HG03354 (cell line): ENCODE results near the gene RAMP1.
"Not testable (repeated sequence)": the region's sequence is repeated elsewhere in the genome, so short reads cannot be mapped to it uniquely, and the experiment has no call there.

ENCODE experiments used
- ATAC-seq: cut with Tn5 transposase; IDR thresholded peaks from one replicate; pipeline ENCODE4 v1.9.1; 2021; ENCODE audit warnings: mild to moderate bottlenecking; ENCODE audit not compliant: unreplicated experiment, poor library complexity, severe bottlenecking

Gene RAMP1

DNA sequence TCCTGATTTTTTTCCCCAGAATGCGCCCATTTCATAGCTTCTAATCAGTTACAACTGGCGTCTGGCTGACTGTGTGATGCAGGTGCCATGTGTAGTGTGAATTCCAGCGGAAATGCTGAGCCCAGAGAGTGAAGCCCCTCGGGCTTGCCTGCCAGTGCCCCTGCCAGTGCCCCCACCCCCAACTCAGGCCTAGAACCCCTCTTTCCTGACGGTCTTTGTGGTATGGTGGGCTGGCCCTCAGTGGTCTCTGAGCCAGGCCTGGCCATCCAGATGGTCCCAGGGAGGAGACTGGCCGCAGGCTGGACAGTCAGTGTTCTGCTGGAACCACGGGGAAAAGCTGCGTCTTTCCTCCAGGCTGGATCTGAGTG lies 3.1 kb downstream of the RAMP1 start:
- ATAC-seq: no peak

DNA sequence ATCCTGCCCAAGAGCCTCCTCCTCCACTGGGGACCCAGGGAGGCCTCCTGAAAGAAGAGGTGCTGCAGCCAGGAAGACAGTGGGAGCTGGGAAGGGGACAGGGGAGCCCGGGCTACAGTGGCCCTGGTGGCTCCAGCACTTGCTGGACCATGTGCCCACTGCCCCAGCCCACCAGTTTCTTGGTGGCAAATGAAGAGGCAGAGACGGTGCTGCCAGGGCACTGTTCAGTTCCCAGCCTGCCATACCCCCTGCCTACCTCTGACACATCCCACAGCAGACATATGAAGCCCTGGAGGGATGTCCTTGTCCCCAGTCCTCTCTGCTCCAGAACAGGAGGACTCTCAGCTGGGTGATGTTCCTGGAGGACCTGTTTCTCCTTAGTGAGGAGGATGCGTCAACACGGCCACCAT lies 3.7 kb downstream of the RAMP1 start:
- ATAC-seq: no peak

DNA sequence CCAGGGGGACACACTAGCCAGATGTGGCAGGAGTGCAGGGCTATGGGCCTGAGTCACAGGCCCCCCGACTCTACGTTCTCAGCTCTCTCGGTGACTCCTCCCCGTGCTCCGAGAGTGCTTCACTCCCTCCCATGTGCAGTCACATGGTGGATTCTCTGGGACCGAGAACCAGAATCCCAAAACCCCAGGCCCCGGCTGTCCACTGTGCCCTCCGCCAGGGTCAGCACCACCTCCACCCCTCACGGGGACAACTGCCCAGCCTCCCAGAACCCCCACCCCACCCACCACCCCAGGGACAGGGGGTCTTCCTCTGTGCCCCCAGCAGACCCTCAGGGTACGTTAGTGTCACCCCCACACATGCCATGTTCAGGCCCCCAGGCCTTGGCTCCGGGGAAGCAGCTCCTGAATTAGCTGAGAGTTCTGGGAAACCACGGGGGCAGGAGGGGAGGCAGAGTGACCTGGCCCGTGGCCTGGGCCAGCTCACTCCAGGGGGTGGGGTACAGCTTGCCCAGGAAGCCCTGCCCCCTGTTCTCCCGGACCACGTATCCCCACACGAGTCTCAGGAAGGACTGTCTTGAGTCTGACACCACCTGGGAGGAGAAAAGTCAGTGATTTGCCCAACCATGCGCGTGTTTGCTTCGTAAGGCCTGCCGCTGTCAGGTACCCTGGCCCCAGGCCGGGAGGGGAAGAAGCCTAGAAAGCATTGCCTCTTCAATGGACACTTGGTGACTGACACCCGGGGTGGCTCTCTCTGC lies 4.4 kb downstream of the RAMP1 start:
- ATAC-seq: no peak

DNA sequence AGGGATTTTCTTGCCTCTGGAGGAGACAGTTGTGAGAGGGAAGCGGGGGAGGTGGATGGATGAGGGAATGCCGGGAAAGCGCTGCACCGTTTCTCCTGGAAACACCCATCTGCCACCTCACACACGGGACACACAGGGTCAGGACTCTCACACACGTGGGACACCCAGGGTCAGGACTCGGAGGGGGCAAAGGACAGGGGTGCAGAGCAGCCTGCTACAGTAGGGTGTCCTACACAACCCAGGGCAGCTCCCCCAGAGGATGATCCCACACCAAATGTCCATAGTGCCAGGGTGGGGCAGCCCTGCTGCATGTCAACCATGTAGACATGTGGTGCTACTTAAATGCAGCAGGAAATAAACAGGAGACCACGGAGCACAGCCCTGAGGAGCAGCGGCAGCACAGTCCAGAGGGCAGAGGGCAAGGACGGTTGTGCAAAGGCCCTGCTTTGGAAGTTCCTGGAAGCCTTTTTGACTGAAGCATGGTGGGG lies 5.1 kb downstream of the RAMP1 start:
- no peak for ATAC-seq

DNA sequence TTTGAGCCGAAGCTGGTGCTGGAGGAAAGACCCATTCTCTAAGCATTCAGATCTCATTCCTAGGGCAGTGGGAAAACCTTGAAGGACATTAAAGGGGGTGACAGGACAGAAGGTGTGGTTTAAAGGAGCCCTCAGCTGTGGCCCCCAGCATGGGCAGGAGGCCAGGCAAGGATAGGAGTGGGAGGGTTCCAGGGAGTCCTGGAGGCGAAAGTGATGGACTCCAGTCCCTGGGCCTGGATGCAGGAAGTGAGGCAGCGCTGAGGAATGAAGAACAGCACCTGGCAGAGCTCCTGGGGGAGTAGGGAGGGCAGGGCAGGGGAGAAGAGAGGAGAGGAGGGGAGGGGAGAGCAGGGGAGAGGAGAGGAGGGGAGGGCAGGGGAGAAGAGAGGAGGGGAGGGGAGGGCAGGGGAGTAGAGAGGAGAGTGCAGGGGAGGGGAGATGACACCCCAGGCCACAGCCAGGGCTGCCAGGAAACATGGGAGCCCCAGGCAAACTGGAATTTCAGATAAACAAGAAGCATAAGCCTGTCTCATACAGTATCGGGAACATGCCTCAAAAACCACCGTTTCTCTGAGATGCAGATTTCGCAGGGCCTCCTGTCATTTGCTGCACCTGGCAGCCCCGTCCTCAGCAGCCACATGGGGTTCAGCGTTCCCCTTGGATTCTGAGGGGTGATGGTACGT lies 5.7 kb downstream of the RAMP1 start:
- no peak for ATAC-seq

DNA sequence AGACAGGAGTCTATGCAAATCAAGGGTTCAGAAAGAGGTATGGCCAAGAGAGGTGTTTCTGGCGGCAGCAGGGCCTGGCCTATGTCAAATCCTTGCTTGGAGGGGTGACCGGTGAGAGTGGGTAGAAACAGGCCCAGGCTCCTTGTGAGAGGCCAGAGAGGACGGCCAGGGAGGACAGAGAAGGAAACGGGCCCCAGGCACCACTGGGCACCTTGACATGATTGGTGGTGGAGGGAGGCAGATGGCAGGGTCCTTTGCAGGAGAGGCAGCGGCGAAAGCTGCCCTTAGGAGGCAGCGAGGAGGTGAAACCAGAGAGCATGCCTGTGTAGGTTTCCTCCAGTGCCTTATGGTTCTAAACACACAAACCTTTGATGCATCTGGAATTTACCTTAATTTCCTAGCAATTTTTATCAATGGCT lies 6.2 kb downstream of the RAMP1 start:
- no peak for ATAC-seq

DNA sequence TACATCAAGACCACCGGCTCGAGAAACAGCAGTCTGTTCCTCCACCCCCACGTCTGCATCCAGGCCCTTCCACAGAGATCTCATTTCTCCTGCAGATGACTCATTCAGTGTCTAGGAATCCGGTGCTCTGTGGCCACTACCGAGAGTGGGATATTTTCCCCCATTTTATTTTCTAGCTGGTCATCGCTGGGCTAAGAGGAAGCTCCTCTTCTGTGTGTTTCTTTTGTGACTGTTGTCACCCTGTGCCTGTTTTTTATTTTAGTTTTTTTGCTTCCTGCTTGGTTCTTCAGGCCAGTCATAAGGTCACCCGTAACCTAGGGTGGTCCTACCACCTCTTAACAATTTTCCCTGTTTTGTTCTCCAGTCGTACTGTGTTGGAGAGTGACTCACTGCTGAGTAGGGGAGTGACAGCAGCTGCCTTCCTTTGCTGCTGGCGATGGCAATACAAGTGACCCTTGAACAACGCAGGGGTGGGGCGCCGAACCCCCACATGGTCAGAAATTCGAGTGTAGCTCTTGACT lies 6.7 kb downstream of the RAMP1 start:
- ATAC-seq: no peak

DNA sequence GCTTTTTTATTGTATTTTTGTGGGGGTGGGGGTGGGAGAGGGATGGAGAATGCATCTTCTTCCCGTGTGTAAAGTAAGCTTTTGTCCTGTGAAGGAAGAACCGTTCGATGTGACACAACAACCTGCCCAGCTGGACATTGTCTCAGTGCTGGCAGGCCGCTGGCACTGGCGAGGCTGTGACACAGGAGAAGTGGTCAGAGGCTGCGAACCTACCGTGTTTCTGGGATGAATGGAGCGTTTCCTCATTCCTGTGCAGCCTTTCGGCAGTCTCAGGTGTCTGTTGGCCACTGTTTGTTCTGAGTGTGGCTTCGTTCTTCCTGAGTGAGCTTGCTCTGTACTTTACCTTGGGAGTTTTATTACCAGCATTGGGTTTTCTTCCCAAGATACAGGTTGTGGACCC lies 8.0 kb downstream of the RAMP1 start:
- no peak for ATAC-seq

DNA sequence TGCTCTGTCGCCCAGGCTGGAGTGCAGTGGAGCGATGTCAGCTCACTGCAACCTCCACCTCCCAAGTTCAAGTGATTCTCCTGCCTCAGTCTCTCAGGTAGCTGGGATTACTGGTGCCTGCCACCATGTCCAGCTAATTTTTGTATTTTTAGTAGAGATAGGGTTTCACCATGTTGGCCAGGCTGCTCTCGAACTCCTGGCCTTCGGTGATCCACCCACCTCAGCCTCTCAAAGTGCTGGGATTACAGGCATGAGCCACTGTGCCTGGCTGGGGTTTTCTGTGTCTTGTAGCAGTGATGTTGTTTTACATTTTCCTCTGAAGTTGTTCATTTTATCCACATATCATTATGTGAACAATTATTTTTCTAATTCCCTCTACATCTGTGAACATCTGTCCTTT lies 8.7 kb downstream of the RAMP1 start:
- ATAC-seq: not testable (repeated sequence)

DNA sequence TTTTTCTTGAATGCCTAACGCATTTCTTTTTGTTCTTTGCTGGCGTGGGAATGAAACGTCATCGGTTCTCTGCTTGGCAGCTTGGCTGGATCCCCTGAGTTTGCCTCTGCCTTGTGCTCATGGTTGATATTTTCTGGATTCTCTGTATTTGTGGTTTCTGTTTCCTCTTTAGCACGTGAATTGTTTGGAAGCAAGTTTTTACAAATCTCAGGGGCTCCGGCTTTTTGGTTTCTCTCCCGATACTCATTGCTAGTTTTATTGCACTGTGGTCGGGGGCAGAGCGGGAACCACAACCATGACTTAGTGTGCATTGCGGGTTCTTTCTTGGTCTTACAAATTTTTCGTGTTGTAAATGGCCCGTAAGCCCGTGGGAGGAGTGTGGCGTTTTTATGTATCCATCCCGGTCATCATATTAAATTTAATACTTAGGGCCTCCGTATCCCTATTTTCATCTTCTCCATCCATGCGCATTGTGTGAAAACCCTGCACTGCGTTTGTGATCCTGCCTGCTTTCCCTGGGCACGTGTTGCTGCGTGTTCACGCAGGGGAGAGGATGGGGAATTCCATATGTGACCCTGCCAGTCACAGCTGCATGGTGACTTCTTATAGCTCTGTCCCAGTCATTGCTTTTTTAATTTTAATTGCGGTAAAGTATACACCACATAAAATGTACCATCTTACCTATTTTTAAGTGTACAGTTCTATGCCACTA lies 9.4 kb downstream of the RAMP1 start:
- no peak for ATAC-seq

DNA sequence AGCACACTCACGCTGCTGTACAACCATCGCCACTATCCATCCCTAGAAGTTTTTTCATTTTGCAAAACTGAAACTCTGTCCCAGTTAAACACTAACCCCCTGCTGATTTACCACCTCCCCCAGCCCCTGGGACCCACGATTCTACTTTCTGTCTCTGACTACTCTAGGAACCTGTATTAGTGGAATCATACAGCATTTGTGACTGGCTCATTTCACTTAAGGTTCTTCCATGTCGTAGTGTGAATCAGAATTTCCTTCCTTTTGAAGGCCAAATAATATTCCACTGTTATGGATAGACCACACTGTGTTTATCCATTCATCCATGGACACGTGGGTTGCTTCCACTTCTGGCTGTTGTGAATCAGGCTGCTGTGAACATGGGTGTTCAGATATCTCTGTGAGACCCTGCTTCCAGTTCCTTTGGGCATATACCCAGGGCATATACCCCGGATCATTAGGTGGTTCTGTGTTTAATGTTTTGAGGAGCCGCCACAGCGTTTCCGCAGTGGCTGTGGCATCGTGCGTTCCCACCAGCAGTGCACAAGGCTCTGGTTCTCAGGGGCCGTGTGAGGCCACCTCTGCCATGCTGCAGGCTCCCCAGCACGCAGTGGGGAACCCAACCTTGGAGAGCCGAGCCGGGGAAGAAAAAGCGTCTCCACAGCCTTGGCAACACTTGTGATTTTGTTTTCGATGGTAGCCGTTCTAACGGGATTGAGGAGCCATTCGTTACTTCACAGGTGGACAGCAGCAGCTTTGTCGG lies 10.1 kb downstream of the RAMP1 start:
- ATAC-seq: no peak

DNA sequence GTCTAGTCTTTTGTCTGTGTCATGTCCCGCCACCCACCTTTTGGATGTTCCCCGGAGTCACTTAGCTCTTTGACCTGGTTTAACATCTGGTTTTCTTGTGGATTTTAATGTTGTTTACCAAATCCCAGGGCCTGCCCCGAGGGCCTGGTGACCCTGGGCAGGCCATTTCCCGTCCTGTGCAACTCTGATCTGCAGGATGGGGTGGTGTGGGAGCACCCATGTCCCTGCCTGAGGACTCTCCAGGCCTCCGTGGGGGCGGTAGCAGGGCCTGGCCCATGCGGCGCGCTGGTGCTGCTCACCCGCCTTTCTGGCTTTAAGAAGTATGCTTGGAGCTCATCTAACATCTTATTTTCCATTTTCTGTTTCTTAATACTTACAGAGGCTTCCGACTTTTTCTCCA lies 10.7 kb downstream of the RAMP1 start:
- no peak for ATAC-seq

DNA sequence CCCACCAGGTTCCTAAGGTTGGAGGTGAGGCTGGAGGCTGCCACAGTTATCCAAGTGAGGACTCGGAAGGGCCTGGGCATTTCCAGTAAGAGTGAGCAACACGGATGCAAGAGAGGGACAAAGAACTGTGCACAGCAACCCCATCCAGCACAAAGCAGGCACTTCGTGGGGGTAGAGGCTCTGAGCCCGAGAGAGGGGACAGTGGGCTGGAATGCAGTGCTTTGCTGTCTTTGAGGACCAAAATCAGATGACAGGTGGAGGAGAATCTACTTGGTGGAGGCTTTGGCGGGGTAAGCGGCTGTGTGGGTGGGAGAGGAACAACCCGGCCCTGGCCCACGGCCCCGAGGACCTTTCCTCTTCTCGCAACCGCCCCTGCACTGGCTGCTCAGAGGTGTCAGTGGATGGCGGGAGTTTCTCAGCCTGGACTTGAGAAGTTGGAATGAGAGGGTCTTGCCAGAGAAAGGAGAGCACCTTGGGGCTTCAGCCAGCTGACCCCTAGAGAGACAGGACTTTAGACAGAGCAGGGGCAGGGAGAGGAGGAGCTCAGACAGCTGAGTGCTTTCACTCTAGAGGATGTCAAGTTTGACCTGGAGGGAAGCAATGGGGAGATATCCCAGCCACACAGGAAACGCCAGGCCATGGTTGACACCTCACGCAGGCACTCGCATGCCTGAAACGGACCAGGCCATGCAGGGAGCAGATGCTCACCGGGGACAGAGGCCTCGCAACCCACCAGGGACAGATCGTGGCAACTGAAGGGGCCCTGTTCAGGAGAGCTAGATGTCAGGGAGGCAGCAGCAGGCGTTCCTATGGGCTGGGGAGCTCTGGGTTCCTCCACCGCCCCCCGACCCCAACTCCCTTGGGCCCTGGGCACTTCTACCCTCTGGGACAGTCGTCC lies 11.6 kb downstream of the RAMP1 start:
- ATAC-seq: no peak

DNA sequence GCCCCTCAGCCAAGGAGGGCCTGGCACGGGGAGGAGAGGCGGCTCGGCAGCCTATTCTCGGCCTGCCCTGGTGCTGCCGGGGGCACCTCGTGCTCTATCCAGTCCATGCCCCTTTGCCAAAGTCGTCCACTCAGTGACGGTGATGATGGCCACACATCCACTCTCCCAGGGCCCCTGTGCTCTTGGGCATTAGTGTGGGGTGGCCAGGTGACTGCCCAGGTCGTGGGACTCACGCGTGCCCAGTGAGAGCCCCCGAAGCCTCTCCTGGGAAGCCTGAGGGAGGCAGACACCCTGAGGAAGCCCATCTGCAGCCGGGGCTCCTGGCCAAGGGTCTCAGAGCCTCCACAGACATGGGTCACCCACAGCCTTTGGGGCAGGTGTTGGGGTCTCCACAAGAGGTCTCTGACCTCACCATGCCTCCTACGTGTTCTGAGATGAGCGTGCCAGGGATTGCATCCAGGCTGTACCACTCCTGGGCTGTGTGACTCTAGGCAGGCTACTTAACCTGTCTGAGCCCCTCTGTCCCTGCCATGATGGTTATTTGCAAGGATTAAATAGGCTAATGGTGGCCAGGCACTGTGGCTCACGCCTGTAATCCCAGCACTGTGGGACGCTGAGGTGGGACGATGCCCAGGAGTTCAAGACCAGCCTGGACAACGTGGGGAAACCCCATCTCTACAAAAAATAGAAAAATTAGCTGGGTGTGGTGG lies 12.9 kb downstream of the RAMP1 start:
- no peak for ATAC-seq

DNA sequence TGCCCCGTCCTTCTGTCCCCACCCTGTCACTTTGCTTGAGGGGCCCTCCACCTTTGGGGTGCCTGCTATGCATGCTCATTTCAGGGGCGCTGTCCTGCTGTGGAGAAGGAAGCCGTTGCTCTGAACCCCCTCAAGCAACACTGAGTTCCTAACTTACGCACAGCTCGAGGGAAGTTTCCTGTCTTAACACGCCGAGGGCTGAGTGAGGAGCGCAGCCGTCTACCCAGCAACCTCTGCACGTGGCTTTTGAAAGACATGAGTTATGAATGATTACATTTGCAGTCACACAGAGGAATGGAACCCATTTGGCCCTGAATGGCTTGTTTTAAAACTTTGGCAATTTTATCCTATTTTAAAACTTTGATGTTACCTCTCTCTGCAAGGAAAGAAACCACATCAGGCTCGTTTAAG lies 14.0 kb downstream of the RAMP1 start:
- ATAC-seq: no peak

DNA sequence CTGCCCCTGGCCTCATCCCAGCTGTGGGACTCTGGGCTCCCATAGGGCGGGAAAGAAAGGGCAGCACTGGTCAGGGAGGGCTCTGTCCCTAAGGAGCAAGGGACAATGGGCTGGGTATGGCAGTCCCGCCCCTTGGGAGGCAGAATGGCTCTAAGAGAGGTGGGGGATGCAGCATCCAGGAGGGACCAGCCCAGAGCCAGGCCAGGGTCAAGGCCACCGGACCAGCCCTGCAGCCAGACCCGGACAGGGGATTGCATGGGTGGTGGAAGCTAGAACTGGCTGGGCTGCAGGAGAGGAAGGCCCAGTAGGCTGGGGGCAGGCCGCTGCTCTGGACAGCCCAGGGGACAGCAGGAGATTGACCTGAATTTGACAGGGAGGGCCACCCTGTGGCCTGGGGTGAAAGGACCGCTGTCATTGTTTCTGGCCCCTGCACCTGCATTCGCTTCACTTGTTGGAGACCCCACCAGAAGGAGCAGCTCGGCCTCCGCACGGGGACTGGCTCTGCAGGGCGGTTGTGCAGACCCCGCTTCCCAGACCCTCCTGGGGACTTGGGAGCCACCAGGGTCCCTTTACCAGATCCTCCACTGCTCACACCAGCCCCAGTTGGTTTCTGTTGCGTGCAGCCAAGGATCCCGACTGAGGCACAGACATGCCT lies 14.6 kb downstream of the RAMP1 start:
- no peak for ATAC-seq

DNA sequence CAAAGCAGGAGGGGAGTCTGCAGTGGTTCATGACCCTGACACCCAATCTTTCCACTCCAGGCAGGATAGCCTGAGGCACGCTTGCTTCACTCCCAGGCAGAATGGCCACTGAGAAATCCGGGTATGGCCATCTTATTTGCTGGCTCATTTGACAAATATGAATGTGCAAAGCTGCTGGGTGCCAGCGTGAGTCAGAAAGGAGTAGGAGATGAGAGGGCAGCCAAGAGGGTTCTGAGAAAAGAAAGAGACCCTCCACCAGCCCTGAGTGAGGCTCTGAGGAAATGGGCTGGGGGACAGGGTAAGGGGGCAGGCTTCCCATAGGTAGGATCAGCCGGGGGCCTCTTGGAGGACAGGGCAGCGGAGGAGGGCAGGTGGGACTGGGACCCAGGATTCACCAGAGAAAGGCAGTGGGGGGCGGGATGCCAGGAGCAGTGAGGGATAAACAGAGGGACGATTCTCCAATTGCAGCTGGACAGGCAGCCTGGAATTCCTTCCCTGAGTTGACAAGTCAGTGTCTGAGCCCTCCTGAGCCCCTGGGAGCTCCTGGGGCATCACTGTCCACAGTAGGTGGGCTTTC lies 15.2 kb downstream of the RAMP1 start:
- ATAC-seq: no peak
